GM12891 (cell line): Measurements from ENCODE around the gene AMOTL2.

Experiments used
- PAX5 ChIP-seq: IDR thresholded peaks from 2 replicates; pipeline ENCODE4 v1.6.1; 2011; ENCODE audit warnings: low read length, moderate library complexity, mild to moderate bottlenecking; ENCODE audit not compliant: insufficient read depth, severe bottlenecking
- POLR2A ChIP-seq: IDR thresholded peaks from 2 replicates; pipeline ENCODE4 v1.6.1; 2011; ENCODE audit warnings: low read depth, low read length, control low read depth
- POLR2AphosphoS5 ChIP-seq: IDR thresholded peaks from 2 replicates; pipeline ENCODE4 v1.6.1; 2011; ENCODE audit warnings: low read depth, low read length, control low read depth
- TAF1 ChIP-seq: IDR thresholded peaks from 2 replicates; pipeline ENCODE4 v1.6.1; 2011; ENCODE audit warnings: low read depth, low read length, control low read depth

GRCh38 chr3:134368751-134369105 is 5.5 kb downstream of the AMOTL2 start:
- TF ChIP-seq POLR2A: no peak
- no peak for TF ChIP-seq PAX5
- TF ChIP-seq POLR2AphosphoS5: no peak
- TF ChIP-seq TAF1: no peak
